Stimulated activated naive CD8-positive, alpha-beta T cell treated with anti-CD3 and anti-CD28 coated beads, Interleukin-15, amount 100 ng/mL, for 72 hours (primary cell): Measurements from ENCODE around the gene RDM1.

ENCODE experiments used
- ATAC-seq: fragments of 150-1000 bp; cut with Tn5 transposase; 2 replicates; pipeline ENCODE4 v1.10.0; 2021; ENCODE audit warnings: mild to moderate bottlenecking, moderate library complexity
- DNase-seq, 2 donors: peaks; one replicate each; pipeline ENCODE4 v3.0.0; 2021 to 2022
- H3K27ac Mint-ChIP-seq, 2 donors: one replicate each; pipeline ENCODE4 v1.8.0; 2022; ENCODE audit warnings: mild to moderate bottlenecking in 2 of 2, mixed read lengths in 2 of 2, moderate library complexity in 2 of 2
- H3K27me3 Mint-ChIP-seq: one replicate; pipeline ENCODE4 v1.8.0; 2022; ENCODE audit warnings: mixed read lengths
- H3K4me1 Mint-ChIP-seq: one replicate; pipeline ENCODE4 v1.8.0; 2022; ENCODE audit warnings: mild to moderate bottlenecking, mixed read lengths
- H3K4me3 Mint-ChIP-seq, 2 donors: one replicate each; pipeline ENCODE4 v1.8.0; 2022; ENCODE audit warnings: mild to moderate bottlenecking in 2 of 2, mixed read lengths in 2 of 2, moderate library complexity in 1 of 2
- H3K9me3 Mint-ChIP-seq, 2 donors: one replicate each; pipeline ENCODE4 v1.8.0; 2022; ENCODE audit warnings: mixed read lengths in 2 of 2

The RDM1 gene

DNA sequence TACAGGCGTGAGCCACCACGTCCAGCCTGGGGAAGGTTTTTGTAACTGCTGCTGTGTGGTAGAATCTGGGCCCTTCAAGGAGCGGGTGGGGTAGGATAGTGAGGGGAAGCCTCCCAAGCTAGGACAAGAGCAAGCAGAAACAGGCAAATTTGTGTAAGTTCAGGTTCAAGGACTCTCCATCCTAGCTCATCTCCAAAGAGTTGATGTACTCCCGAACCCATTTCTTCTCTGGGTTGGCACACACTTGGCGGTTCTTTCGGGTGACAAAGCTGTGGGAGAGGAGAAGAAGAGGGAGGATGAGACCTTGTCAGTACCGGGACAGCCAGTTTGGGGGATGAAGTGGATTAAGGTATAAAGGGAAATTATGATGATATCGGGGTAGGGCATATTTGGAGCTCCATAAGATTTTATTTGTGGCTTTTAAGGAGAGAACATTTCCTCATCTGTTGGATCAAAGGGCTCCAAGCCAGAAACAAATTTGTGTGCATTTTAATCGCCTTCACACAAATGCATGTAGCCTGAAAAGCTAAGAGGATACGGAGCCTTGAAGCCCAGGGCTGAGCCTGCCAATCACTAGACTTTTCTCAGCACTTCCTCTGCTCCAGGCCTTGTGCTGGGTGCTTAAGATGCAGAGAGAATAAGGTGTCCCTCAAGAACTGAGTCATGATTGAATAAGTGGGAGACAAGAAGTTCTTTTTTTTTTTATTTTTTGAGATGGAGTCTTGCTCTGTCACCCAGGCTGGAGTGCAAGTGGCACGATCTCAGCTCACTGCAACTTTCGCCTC lies 58.2 kb downstream of the RDM1 start:
- H3K4me1 Mint-ChIP-seq = peaks cover 54% of the 10 kb centered on the region
- DNase-seq = no peak
- no peaks in the 10 kb centered on the region for H3K27me3 Mint-ChIP-seq
- no peak for ATAC-seq
- H3K27ac Mint-ChIP-seq = peak overlapping the region in 1 of 2 donors; percentile 50
- H3K4me3 Mint-ChIP-seq = no peak overlapping the region
- H3K9me3 Mint-ChIP-seq = no peaks in the 10 kb centered on the region

DNA sequence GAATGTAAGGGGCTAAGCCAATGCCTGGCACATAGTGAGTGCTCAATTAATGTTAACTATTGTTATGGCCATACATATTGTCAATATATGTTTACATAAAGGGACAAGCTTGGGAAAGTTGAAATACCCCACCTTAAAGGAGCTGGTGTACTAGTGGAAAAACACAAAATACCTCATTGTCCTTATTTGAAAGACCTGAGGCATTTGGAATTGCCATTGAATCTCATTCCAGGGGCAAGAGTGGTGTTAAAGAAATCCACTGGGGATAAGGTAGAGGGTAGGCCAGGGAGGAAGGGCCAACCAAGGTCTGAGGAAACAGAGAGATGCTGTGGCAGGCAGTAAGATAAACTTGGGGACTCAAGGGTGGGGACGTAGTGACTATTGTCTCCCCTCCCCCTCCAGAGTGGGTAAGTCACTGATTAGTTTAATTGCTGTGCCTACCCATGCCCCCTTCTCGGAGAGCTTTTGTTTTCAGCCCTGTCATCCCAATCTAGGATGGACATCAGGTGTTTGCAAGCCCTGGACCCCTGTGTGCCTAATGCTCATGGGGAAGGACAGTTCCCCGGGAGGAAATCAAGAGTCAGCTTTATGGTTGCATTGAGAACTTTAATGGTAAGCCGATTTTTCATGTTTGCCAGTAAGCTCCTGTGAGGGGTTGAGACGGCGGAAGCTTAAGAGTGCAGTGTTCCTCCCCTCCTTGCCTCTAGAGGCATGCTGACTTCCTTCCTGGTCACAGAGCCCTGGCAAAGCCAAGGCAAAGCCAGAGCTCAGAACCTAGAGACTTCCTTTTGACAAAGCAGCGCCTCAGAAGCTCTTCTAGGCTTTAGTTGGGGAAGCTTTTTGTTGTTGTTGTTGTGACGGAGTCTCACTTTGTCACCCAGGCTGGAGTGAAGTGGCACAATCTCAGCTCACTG lies 59.4 kb downstream of the RDM1 start:
- Mint-ChIP-seq H3K9me3 (no peaks in the 10 kb centered on the region), H3K4me3 (no peak overlapping the region), H3K27me3 (no peaks in the 10 kb centered on the region), H3K4me1 (peaks cover 50% of the 10 kb centered on the region), H3K27ac (no peak overlapping the region)
- ATAC-seq (peak; percentile 94), DNase-seq (peak in 1 of 2 donors; percentile 21)

GRCh38 chr17:35868737-35869136 lies 61.8 kb downstream of the RDM1 start, which contains the start of gene HEATR9:
Gene HEATR9, minus strand, starts transcription at chr17:35868891. Its CDS starts 149 bp downstream, at chr17:35868742.
- Mint-ChIP-seq H3K27ac (peak within 1 kb of the TSS; percentile 8 to 42), H3K4me1 (peaks cover 53% of the 10 kb centered on the region), H3K4me3 (no peak within 1 kb of the TSS), H3K27me3 (no peaks in the 10 kb centered on the region), H3K9me3 (no peaks in the 10 kb centered on the region)
- DNase-seq (no peak), ATAC-seq (no peak)
